ENCODE data around the gene EPS8L1.

The EPS8L1 gene

DNA sequence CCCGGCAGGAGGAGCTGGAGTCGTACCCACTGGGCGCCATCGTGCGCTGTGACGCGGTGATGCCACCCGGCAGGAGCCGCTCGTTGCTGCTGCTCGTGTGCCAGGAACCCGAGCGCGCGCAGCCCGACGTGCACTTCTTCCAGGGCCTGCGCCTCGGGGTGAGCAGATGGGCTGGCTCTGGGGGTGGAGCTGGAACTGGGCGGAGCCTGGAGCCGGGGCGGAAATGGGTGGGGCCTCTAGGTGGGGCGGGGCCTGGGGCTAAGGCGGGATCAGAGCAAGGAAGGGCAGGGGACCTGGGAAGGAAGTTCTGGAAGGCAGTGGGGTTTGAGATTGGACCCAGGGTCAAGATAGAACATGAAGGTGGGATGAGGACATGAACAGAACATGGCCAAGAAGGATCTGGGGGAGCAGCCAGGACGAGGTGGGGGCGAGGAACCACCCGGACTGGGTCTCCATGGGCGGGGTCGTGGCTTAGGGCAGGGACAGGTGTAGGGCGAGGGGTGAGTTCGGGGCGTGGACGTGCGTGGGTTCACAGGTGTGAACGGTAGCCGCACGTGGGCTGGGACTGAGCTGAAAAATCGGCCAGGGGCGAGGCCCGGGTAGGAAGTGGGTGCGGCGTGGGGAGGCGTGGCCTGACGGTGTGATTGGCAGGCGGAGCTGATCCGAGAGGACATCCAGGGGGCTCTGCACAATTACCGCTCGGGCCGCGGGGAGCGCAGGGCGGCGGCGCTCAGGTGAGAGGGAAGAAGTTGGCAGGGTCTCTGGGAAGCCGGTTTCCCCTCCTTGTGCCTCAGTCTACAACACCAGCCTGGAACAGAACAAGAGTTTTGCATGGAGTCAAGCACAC is 4.7 kb downstream of the EPS8L1 start:
- DNase-seq (ENCODE audit: low read depth), result peak; percentile 43

DNA sequence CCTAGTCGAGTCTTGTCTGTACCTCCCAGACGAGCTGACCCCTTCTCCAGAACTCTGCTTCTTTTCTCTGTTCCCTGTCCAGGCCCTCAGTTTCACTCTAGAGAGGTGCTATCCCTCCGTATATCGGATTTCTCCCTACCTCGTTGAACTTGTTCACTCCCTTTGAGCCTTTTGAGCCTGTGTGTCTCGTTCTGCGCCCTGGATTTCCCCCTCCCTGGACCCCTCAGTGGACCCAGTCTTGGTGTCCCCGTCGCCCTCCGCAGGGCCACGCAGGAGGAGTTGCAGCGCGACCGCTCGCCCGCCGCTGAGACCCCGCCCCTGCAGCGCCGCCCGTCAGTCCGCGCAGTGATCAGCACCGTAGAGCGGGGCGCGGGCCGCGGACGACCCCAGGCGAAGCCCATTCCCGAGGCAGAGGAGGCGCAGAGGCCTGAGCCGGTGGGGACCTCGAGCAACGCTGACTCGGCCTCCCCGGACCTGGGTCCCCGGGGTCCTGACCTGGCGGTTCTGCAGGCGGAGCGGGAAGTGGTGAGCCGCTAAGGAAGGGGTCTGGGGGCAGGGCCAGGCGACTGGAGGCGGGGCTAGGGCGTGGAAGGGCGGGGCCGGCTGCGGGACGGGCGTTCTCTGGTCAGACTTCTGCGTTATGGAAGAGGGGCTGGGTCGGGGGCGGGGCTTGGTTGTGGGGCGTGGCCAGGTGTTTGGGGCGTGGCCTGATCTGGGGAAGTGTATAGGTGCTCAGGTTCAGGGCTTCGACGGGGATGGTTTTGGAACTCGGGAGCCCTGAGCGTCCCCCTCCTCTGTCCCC is 5.5 kb downstream of the EPS8L1 start:
- DNase-seq (ENCODE audit: low read depth), result peak; percentile 79

DNA sequence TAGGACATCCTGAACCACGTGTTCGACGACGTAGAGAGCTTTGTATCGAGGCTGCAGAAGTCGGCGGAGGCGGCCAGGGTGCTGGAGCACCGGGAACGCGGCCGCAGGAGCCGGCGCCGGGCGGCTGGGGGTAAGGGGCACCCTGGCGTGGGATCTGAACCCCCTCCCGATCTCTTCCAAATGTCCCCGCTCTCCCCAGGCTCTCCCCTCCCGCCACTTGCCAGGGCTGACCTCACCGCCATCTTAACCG is 6.0 kb downstream of the EPS8L1 start:
- no peak for DNase-seq (ENCODE audit: low read depth)

DNA sequence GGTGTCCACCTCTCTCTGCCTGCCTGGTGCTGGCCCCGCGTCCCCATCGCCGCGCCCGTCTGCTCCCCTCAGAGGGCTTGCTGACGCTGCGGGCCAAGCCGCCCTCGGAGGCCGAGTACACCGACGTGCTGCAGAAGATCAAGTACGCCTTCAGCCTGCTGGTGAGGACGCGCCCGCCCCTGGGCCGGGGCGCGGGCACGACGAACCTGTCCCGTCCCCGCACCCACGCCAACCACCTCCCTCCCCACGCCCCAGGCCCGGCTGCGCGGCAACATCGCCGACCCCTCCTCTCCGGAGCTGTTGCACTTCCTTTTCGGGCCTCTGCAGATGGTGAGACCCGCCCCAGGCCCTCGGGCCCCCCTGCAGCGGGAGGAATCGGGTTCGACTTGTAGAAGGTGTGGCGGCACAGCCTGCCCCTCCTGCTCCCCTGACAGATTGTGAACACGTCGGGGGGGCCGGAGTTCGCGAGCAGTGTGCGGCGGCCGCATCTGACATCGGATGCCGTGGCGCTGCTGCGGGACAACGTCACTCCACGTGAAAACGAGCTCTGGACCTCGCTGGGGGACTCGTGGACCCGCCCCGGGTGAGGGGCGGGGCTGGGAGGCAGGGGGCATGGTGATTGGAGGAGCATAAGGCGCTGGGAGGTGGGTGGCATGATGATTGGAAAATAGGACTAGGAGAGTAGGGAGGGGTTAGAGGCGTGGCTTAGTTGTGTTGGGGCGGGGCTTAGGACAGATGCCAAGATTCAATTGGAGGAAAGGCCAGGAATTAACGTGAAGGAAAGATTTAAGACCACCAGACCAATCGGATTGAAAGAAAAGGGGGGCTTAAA is 6.6 kb downstream of the EPS8L1 start:
- DNase-seq (ENCODE audit: low read depth), result no peak

DNA sequence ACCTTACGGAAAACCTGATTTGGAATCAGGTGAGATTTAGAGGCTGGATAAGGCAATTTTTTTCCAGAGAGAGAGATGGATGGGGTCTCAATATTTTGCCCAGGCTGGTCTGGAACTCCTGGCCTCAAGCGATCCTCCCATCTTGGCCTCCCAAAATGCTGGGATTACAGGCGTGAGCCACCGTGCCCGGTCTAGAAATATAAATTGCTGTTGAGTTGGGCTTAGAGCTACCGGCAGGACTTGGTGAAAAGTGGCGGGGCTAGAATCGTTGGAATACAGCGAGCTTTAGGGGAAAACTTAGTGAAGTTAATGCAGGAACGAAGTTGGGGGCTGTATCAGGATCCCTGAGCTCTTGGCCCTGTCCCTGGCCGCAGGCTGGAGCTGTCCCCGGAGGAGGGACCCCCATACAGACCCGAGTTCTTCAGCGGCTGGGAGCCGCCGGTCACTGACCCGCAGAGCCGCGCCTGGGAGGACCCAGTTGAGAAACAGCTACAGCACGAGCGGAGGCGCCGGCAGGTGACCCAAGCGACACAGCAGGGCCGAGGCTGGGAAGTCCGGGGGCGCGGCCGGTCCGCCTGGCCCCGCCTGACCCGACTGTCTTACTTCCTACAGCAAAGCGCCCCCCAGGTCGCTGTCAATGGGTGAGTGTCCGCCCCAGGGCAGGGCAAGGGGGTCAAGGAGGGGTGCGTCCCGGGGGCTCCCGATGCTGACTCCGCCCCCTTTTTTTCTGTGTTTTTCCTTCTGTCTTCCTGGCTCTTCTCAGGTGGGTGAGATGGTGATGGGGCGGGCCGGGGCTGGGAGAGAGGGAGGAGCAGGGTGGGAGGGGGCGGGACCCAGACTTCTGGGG is 7.6 kb downstream of the EPS8L1 start:
- no peak for DNase-seq (ENCODE audit: low read depth)

DNA sequence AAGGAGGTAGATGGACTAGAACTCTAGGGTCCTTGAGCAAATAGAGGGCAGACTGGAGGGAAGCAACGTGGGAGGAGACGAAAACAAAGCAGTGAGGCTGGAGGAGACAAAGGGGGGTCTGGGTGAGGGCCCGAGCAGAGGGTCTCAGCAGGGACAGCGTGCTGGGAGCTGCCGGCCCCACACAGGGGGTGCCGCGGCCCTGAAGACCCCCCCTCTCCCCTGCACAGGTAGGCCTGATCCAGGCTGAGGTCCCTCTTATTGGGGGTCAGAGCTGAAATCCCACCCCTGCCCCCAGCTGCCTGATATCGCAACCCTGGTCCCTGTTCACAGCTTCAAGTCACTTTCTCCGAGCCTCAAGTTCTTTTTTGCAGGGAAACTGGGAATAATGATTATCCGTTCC is 8.7 kb downstream of the EPS8L1 start:
- no peak for DNase-seq (ENCODE audit: low read depth)

DNA sequence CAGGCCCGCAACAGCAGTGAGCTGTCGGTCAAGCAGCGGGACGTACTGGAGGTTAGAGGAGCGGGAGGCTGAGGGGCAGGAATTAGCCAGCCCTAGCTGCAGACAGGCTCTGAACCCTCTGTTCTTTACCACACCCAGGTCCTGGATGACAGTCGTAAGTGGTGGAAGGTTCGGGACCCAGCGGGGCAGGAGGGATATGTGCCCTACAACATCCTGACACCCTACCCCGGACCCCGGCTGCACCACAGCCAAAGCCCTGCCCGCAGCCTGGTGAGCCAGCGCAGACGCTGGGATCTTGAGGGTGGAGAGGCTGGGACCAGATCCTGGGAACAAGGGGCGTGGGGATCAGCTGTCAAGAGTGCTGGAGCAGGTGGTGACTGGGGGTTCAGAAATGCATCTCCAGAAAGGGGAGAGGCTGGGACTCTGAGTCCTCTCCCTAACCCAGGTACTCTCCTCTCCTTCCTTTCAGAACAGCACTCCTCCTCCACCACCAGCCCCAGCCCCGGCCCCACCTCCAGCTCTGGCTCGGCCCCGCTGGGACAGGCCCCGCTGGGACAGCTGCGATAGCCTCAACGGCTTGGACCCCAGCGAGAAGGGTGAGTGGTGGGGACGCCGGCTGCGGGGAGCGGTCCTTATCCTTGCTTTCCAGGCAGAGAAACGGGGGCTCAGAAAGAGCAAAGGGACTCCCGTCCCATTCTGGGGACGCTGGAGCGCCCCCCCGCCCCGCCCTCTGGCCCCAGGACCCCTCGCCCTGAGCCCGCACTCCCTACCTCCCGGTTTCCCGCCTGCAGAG is 10.4 kb downstream of the EPS8L1 start:
- no peak for DNase-seq (ENCODE audit: low read depth)

DNA sequence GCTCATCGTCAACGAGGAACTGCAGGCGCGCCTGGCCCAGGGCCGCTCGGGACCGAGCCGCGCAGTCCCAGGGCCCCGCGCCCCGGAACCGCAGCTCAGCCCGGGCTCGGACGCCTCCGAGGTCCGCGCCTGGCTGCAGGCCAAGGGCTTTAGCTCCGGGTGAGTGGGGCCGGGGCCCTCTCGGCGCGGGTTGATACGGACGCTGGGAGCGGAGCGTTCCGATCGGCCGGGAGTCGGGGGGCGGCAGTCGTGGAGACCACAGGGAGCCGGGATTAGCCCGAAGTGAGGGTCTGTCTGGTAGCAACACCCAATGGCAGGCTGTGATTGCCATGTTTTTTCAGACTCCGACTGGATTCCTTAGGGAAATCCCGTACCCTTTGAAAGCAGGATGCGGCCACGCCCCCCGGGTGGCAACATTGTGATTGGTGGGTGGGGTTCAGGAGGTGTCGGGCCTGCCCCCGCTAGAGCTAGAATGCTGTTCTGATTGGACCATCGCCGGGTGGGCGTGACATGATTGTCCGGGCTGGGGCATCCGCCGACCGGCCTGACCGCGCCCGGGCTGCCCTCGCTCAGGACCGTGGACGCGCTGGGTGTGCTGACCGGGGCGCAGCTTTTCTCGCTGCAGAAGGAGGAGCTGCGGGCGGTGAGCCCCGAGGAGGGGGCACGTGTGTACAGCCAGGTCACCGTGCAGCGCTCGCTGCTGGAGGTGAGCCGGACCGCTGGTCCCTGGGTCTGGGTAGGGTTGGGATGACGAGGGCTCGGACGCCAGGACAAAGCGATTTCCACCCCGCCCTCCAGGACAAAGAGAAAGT is 11.3 kb downstream of the EPS8L1 start:
- no peak for DNase-seq (ENCODE audit: low read depth)

DNA sequence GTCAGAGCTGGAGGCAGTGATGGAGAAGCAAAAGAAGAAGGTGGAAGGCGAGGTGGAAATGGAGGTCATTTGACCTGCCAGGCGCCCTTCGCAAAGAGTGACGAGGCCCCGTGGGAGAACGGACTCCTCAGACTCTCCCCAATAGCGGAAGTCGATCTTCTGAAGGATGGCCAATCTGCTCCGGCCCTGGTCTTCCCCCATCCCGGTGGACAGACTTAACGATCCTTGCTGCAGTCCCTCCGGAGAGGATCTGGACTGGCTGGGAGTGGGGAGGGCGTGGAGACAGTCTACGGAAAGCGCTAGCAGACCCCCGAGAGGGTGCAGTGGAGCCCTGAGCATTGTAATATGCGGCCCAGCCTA is 11.9 kb downstream of the EPS8L1 start:
- no peak for DNase-seq (ENCODE audit: low read depth)

DNA sequence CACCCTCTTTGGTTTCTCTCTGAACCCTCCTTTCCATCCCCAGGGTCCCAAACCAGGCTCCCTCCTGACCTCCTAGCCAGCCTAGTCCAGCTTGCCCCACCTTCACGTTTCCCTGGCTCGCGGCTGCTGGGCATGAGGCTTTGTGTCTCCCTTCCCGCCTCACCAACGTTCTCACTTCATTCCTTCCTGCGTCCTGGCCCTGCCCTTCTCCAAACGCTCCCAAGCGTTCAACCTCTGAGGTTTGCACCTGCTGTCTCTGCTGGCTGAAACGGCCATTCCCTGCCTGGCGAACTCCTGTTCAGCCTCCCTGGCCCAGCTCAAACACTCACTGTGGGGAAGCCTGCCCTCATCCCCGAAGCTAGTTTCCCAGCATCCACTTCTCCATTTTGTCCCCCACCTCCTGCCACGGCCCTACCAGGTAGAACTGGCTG is 12.4 kb downstream of the EPS8L1 start:
- DNase-seq (ENCODE audit: low read depth), result no peak

DNA sequence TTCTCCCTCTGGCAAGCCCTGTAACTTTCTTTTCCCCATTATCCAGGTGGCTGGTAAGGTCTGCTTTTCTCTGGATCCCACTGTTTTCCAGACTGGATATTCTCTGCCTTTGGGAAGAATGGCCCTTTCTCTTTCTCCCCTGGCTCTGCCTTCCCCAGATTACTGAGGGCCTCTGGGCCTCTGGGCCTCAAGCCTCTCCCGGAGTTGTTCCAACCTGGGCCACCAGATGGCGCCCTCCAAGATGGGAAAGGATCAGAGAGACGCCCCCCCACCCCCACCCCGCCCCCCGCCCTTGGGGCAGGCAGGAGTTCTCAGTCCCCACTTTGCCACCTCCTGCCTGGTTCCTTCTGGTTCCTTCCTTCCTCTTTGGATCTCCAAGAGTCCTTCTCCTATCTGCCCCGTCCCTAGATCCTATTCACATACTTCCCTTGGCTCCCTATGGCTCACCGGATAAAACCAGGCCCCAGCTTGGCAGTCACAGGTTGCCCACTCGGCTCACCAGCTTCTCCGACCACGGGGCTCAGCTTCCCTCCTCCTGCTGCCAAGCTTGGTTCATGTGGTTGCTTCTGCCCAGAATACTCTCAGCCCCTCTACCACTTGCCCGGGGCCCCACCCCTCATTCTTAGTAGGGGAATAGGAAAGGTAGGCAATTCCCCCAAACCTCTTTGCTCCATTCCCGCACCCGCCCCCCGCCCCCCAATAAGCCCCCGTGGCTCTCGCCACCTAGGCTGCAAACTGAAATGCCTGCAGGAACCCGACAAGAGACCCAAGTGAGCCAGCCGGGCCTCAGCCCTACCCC is 13.1 kb downstream of the EPS8L1 start:
- peak; percentile 73 for DNase-seq (ENCODE audit: low read depth)

DNA sequence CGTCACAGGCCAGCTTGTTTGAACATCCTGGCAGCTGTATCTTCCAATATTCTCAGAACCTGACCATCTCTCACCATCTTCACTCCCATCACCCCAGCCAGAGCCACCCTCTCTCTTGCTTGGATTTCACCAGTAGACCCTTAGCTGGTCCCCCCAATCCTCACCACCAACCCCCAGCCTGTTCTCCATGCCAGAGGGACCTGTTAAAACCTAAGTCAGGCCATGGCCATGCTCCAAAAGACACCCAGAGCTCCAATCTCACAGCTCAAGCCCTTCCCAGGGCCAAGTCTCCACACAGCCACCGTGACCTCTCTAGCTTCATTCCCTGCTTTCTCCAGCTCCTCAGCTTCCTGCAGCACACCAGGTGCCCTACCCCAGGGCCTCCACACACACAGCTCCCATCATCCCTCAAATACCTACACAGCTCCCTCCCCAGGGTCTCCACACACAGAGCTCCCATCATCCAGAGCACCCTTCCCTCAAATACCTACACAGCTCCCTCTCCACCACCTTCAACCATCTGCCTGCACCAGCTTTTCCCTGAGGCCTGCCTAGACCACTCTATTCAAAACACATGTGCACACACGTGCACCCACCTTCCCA is 13.8 kb downstream of the EPS8L1 start:
- DNase-seq (ENCODE audit: low read depth), result no peak

DNA sequence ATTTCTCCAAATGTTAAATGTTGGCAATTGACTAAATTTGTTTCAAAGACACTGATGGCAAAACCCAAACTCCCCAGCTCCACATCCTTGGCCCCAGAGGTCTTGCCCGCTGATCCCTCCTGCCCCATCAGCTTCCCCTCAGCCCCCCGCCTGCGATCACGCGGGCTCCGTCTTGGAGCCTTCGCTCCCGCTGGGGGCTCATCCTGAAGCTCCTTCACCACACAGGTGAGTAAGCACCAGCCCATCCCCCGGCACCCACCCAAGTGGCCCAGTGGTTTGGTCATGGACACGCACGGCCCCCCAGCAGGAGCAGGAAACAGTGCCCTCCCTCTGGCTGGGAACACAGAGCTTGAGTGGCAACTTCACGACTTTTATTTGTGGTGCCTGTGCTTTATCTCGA is 14.9 kb downstream of the EPS8L1 start:
- no peak for DNase-seq (ENCODE audit: low read depth)

DNA sequence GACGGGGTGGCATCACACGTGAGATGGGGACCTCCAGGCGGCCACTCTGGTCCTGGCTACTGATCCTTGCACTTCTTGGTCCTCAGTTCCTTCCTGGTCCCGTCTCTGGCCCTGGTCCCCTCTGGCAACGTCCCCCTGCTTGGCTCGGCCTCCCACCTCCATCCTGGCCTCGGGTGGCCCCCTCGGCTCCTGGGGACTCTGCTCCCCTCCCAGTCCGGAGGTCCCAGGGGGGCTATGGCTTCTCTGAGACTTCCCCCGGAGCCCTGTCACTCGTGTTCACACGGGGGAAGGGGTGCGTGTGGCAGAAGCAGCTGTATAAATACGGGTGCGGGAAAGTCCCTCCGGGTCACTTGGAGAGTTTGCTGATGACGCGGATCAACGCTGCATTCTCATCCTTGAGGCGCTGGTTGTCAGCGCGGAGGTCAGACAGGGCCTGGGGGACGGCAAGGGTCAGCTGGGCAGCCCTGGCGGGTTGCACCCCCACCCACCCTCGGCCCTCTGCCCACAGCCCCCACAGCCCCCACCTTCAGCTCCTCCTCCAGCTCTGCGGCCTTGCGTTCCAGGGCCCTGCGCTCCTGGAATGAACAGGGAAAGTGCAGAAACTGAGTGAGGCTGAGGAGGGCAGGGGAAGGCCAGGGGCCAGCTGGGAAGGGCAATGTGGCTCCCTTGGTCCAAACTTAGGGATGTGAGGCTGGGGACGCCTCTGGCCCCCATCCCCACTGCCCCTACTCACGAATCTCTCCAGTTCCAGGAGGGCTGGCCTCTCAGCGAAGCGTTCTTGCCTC is 15.6 kb downstream of the EPS8L1 start:
- DNase-seq (ENCODE audit: low read depth), result no peak

DNA sequence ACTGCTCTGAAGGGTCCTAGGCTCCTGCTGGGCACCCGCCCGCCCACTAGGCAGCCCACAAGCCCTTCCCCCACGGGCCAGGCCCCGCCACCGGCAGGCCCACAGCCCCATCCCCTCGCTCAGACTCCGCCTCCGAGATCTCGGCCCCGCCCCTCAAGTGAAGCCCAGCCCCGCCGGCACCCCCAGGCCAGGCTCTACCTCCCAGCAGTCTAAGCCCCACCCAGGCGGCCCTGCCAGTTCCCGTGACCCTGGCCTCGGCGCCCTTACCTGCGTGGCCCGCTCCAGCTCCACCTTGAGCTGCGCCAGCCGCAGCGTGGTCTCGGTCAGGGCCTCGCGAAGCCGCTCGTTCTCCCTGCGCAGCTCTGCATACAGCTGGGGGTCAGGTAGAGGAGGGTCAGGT is 16.3 kb downstream of the EPS8L1 start:
- no peak for DNase-seq (ENCODE audit: low read depth)

DNA sequence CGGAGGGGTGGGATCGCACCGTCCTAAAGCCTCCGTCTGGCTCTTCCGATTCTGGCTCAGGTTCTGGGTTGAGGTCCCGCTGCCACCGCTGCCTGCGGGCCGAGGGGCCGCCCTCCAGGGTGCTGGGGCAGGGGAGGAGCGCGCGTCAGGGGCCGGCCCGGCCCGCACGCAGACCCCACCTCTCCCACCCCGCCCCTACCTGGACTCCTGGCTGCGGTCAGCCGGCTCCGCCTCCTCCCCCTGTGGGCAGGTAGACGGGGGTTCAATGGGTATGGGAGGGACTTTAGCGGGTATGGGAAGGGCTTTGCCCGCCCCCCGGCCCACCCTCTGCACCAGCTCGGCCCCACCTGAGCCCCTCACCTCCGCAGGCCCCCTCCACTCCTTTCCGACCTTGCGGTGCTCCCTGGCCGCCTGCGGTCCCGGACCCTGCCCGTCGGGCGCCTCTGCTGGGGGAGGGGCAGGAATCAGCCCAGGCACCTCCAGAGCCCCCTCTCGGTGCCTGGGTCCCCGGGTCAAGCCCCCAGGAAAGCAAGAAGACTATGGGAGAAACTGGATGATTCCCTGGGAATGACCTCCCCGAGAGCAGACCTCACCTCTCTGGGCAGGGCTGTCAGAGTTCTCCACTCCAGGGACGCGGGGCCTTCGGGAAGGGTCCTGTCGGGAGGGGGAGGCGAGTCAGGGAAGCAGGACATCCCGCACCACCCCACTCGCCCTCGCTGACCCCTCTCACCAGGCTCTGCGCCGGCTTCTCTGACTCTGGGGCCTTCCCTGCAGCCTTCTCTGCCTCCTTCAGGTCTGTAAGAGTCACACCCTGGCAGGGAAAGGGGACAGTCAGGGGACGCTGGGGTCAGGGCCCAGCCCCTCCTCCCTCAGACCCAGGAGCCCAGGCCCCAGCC is 17.0 kb downstream of the EPS8L1 start:
- DNase-seq (ENCODE audit: low read depth), result no peak

All from stimulated activated CD8-positive, alpha-beta memory T cell treated with anti-CD3 and anti-CD28 coated beads, Interleukin-4, amount 100 ng/mL, for 24 hours (primary cell).